Smooth muscle cell of the brain vasculature (primary cell): ENCODE data around the gene GRID1.
"Not testable (repeated sequence)": the region's sequence is repeated elsewhere in the genome, so short reads cannot be mapped to it uniquely, and the experiment has no call there.

Experiments
- DNase-seq: peaks from one replicate; pipeline ENCODE4 v3.0.0-alpha.2; 2012; ENCODE audit warnings: low read depth, low spot score

Gene GRID1

DNA sequence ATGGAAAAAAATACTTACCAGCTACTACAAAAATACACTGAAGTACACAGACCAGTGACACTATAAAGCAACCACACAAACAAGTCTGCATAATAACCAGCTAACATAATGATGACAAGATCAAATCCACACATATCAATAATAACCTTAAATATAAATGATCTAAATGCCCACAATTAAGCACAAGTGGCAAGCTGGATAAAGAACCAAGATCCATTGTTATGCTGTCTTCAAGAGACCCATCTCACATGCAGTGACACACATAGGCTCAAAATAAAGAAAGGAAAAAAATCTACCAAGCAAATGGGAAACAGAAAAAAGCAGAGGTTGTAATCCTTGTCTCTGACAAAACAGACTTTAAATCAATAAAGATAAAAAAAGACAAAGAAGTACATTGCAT lies 527.9 kb downstream of the GRID1 start:
- DNase-seq, result not testable (repeated sequence)

DNA sequence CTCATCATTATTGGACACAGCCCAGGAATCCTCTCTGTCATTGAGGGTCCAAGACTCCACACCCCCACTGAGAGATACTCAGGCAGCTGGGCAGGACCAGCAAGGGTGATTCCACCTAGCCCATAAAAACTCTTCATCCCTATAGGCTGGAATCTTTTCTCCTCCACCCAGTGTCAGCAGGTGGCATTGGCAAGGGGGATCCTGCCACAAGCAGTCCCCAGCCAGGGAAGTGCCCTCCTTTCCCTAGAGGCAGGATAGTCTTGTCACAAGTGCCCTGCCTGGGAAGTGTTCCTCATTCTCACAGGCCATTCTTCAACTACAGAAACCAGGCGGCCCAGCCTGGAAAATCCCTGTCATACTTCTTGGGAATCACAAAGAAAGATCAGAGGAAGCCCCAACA lies 533.6 kb downstream of the GRID1 start:
- no peak for DNase-seq

DNA sequence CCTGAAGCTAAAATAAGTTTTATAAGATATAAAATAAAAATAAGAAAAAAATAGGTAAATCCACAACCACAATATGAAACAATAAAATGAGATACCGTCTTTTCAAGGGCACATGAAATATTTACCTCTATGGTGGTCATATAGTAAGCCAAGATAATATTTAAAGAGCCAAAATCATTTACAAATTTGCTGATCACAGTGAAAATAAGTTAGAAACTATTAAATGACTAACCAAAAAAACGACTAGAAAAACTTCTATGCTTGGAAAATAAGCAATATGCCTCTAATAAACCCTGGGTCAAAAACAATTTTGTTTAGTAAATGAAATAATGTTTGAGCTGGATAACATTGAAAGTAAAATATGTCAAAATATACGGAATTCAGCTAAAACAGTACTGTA lies 535.2 kb downstream of the GRID1 start:
- no peak for DNase-seq

DNA sequence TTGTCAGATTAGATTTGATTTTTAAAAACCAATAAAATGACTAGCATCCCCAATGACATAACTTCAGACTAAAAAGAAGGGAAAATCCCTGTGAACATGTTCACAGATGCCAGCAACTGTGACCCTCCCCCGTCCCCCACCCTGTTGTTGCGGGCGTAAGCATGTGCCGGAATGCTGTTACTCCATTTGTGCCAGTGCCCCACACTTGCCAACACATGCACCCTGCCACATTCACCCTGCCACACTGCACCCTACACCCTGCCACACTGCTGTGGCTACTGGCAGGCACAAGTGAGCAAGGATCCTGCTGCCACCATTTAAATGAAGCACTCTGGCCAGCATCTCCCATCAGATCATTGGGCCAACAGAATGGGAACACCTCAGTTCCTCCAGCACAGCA lies 540.2 kb downstream of the GRID1 start:
- no peak for DNase-seq

DNA sequence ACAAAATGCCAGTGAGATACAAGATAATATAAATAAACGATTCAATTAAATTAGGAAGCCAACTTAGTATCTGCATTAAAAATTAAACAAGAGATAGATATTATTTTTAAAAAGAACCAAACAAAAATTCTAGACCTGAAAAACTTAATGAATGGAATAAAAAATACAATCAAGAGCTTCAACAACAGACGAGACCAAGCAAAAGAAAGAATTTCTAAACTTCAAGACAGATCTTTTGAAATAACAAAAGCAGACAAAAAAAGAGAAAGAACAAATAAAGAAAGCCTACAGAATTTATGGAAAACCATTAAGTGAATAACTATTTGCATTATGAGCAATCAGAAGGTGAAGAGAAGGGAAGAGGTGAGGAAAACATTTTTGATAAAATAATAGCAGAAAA lies 555.2 kb downstream of the GRID1 start:
- DNase-seq, result no peak

DNA sequence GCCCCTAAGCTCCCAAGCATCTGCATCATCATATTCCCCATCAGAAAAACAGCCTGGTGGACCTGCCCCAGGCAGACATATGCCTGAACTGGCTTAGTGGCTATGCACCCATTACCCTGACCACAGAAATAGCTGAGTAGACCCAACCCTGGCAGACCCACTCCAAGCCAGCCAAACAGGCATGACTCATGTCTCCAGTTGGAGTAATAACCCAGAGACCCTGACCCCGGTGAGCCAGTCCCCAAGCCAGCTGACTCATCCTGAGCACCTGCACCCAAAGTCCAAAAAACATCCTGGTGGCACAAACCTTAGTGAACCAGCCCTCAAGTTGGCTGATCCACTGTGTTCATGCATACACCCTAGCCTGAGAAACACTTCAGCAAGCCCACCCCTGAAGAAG lies 555.9 kb downstream of the GRID1 start:
- no peak for DNase-seq

DNA sequence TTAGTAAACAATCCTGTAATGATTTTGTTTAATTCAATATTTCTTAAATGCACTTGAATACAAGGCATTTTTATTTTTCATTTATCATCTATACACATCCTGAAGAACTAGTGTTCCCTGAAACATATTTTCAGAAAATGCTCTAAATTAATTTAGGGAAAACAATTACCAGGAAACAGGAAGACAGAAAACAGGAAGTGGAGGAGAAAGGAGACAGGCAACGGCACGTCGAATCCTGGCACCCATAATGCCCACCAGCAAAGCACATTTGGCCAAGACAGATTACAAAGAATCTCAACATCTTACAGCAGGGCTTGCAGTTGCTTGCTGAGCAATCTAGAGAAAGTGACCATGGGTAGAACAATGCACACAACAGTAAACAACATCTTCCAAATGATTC lies 571.1 kb downstream of the GRID1 start:
- DNase-seq, result no peak

DNA sequence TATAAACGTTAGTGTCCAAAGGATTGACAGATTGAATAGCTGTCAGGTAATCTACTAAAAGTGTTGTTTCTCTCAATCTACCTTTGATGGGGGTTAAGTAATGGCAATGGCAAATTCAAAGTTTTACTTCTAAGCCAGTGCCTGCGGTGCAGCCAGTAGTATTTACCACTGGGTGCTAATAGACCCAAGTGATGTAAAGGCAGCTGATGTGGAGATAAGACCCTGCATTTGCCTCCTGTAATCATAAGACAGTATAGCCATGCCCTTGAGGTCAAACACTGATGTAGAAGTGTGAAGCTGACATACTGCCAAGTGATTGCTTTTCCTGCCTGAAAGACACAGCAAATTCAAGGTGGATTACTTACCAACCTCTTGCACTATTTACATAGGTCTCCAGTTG lies 572.0 kb downstream of the GRID1 start:
- no peak for DNase-seq

DNA sequence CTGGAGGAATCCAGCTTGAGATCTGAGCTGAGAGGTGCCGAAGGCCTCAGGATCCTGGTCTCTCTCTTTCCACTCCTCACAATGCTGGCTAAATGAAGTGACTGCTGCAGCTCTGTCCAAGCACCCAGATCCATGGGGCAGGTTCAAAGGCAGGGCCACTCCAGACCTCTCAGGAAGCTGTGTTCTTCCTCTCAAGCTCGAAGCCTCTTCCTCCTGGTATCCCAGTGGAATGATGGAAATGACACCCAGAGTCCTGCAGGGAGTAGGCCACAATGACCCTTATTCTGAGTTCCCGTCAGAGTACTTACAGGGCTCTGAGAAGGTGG lies 574.1 kb downstream of the GRID1 start:
- DNase-seq, result no peak

DNA sequence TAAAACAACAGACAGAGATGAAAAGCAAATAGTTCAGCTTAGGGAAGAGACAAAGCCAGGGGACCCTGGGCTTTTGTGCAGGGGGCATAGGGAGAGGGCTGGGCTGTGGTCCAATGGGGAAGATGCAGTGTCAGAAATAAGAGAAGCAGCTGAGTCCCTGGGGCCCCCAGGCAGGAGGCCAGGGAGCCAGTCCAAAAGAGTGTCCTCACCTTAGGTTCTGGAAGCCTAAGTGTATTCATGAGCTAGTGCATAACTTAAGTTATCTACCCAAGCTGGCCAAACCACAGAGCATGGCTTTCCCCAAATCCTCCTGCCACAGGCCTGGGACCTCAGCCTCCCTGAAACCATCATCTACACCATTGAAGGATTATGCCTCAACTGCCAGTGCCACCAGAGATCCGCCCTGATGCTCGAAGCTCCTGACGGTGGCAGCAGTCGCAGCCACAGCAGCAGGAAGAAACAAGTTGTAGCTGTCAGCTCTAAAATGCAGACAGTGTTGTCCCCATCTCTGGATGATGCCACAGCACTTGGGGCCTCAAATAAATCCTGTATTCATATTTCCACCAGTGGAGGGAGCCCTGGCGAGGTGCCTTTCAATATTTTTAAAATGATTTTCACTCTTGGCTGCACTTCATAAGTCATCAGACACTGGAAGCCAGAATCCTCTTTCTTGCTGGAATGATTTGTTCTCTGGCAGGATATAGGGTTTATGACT lies 574.6 kb downstream of the GRID1 start:
- no peak for DNase-seq

DNA sequence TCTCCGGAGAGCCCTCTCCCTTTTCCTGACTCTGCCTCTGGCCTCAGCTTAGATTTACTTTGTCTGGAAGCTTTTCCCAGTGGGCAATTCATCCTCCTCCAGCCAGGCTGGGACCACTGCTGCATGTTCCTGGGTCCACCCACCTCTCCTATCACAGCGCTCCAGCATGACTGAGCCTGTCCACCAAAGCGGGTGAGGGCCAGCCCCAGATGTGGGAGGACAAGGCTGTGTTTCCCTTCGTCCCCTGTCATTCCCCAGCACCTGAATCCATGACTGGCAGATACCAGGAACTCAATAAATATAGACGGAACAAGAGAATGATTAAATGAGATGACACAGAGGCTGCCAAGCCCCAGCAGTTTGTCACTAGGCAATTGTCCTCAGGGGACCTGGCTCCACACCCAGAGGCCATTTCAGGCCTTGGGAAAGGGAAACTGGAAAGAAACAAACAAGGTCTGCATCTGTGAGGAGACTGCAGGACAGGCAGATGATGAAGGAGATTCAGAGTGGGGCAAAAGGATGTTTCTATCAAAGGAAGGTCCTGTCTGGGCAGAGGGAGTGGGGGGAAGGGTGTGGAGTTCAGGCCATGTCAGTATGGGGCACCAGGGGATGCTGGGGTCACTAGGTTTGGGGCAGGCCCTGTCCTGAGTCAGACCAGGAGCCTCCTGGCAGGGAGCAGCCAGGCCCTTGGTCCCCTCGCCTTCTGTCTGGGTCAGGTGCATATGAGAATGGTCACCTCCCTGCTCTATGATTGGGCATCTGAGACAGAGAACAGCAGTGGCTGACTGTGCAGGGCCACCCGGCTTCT lies 576.4 kb downstream of the GRID1 start:
- DNase-seq, result no peak

DNA sequence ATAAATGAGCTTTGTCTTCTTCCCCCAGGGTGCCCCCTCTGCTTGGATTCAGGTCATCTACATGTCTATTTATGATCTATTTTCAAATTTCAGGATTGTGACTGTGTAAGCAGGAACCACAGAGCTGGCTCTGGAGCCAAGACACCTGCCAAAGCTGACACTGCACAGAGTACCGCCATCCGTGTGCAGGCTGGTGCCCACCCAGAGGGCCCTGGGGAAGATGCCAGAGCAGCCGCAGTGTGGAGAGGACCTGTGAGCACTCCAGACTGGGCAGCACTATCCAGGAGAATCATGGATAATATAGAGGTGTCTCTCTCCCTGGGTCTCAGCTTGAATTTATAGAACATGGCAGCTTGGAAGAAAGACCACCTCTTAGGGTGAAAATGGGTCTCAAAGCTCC lies 577.5 kb downstream of the GRID1 start:
- DNase-seq, result no peak

DNA sequence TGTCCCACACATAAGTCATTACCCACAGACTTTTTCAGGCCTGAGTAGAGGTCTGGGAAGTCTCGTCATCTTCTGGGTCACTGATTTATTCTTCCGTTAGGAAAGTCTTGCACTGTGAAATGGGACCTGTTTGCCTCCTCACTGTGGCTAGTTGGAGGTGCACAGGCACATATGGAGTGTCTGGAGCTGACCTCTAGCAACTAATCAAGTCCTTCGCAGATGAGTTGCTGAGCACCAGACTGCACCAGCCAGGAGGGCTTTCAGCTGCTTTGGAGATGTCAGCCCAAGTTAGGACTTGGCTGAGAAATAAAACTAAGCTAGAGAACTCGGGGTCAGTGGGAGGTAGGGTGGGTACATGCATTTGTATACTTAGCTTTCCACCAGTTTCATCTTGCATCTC lies 578.0 kb downstream of the GRID1 start:
- no peak for DNase-seq

DNA sequence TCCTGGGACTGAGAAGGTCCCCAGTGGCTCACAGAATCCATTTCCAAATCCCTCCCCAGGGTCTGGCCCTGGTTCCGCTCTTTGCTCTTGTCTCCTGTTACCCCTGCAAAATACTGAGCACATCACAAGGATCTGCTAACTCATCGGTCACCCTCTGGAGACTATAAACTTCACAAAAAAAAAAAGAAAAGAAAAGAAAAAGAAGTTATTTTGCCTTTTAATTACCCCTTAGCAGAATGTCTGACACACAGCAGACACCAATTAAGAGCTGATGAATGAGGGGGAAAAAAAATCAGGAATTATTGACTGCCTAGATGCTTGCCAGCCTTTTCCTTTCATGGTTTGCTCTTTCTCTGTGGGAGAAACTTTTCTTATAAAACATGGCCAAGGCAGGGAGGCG lies 578.7 kb downstream of the GRID1 start:
- no peak for DNase-seq

DNA sequence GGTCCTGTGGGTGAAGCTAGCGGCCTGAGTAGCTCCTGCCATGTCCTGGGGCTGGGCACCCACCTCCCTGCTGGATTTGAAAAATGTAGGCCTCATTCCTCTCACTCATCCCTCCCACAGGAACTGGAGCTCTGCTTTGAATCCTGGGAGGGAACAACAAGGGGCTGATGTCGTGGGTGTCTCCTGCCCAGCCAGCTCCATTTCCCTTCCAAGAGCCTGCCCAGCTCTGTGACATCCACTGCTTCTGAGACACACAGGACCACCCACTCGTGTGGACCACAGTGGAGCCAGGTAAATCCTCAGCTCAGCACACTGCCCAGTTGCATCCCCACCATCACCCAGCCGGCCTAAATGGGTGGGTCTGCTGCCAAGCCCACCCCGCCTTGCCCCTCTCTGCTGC lies 579.2 kb downstream of the GRID1 start:
- DNase-seq, result no peak

DNA sequence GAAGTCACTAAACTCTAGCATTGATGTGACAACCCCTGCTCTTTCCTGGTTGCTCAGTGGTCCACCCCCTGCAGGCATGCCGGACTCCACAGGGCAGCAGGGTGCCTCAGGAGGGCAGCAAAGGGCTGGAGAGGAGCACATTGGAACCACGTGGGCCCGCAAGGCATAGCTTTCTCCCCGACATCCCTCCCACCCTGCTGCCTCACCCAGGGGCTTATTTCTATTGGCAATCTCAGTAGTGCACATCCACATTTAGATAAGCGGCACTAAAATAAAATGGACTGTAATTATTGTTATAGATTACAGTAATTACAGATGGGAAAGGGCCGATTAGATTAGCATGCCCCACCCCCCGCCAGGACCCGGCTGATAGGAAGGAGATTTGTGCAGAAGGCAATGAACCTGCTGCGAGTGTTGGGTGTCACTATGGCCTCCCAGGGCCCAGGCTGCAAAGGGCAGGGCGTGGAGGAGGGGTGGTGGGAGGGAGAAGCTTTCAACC lies 580.1 kb downstream of the GRID1 start:
- no peak for DNase-seq

DNA sequence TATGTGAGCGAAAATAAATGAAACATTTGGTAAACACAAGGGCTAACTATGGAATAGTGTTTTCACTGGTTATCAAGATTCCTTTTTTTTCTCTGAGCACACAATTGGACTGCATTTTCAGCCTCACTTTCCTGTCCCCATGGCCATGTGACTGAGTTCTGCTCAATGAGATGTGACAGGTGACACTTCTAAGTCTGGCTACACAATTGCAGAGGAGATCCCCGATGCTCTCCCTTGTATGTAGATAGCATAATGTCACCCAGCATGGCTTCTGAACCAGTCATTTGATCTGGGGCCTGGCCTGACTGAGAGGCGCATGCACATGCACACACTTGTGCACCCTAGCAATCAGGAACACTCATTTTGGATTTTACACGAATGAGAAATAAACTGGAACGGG lies 581.8 kb downstream of the GRID1 start:
- DNase-seq, result no peak

DNA sequence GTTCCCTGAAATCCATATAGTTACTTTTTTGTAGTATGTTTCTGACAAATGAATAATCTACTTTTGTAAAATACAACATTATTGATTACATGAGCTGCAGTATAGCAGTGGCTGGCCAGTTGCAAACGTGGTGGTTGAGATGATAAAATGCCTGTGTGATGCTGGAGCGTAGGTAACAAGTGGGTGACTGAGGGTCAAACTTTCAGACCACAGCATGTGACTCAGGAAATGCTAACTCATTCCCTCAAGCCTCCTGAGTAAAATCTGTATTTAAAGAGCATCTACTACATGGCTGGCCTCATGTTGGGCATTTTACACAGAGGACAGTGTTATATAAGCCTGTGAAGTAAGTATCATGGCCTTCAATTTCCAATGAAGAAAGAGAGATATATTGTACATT lies 585.2 kb downstream of the GRID1 start:
- DNase-seq, result no peak

DNA sequence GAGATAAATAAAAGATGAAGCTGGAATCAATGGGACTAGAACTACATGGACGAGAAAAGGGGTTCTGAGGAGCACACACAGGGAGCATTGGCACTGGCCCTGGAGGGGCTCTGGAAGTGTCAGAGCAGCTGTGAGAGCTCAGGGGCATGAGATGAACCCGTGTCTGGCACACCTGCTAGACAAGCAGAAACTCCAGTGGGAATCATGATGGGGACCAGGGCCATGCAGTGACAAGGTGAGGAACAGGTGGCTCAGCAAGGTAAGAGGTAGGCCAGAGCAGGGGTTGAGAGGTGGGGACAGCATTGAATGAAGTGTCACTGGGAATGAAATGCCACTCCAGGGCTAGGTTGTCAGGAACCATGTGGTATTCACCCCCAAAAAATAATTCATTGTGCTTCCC lies 588.5 kb downstream of the GRID1 start:
- DNase-seq, result no peak

DNA sequence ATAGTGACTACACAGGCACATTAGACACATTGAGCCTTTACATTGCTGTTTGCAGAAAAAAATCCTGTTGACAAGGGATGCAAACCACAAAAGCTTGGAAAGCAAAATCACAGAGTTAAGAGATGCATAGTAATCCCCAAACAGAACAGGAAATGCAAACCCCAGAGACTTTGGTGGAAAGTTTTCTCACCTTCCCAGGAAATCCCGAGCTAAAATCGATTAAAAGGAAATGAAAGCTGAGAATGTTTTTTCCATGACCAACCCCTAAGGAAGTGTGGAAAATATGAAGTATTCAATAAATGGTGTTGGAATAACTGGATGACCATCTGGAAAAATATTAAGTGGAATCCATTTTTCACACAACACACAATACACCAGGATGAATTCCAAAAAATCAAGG lies 598.7 kb downstream of the GRID1 start:
- DNase-seq, result no peak

DNA sequence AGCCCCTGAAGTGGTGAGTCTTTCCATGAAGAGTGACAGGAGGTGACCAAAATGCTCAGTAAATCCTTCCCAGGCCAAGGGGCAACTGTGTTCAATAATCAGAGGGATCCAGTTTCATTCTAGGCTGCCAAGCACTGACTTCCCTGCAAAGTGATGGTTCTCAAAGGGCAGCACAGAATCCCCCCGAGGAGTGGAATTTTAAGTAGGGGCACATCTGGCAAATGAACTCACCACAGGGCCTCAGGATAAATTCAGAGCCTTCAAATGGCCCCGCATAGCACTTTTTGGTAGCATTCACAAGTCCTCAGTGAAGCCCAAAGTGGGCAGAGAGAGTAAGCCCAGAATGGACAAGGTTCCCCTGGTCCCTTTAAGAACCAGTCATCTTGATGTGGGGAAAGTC lies 602.5 kb downstream of the GRID1 start:
- no peak for DNase-seq

DNA sequence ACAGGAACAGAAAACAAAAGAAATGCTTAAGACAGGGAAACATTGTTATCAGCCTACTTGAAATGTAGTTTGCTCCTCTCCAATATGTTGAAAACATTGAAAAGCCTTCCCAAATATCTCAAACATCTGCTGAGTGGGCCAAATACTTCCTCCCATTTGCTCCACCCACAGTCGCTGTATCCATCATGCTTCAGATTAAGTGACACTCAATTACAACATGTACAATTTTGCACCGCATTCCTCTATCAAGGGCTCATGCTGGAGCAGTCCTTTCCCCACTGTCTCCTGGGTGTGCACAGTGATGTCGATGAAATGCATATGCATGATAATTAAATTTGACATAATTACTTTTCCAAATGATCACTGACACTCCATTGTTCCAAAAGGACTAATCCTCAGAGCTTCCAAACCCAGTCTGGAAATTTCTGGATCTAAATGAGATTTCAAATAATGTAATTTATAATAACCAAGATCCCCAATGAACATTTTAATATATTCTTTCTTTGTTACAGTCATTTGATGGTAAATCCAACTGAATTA lies 604.6 kb downstream of the GRID1 start:
- DNase-seq, result no peak

DNA sequence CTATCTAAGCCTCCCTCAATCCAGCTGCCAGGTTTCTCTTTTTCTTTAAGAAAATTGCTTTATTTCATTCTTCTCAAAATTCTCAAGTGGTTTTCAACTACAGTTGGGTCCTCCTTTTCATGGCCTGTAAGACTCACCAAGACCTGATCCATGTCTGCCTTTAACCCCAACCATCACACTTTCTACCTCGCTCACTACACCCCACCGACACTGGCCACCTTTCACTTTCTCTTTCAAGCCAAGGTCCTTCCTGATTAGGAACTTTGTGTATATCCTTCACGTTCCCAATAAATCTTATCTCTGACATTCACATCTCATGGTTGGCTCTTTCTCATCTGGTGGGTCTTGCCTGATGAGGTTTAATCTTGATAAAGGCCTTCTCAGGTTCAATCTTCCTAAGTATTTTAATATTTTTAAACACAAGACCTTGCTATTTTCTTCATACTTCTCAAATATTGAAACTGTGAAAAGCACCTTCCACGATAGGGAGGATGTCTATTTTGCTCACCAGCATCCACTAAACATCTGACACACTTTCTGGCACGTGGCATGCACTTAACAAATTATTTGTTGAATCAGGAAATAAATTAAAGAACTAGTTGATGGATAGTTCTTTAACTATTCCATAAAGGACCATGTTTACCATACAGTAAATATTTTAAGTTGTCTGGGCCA lies 624.8 kb downstream of the GRID1 start:
- DNase-seq, result no peak
